KMS-11 (cell line): ENCODE data around the gene TMC1.

Experiments used
- H2AFZ ChIP-seq: fragments of 200-600 bp; sonication (generic); 2 replicates; pipeline ENCODE4 v1.6.1; 2016; ENCODE audit warnings: antibody characterized with exemption, mixed run types, low read depth
- H3K27ac ChIP-seq: fragments of 200-600 bp; sonication (generic); 2 replicates; pipeline ENCODE4 v1.6.1; 2016; ENCODE audit warnings: mild to moderate bottlenecking, mixed run types
- H3K27me3 ChIP-seq: fragments of 200-600 bp; sonication (generic); 2 replicates; pipeline ENCODE4 v1.6.1; 2017; ENCODE audit warnings: mild to moderate bottlenecking, low read depth, mixed run types, moderate library complexity; ENCODE audit not compliant: insufficient read depth
- H3K36me3 ChIP-seq: fragments of 200-600 bp; sonication (generic); 2 replicates; pipeline ENCODE4 v1.6.1; 2017; ENCODE audit warnings: mild to moderate bottlenecking, mixed run types; ENCODE audit not compliant: insufficient read depth
- H3K4me1 ChIP-seq: fragments of 200-600 bp; sonication (generic); 2 replicates; pipeline ENCODE4 v1.6.1; 2016; ENCODE audit warnings: mild to moderate bottlenecking, low read depth, mixed run types; ENCODE audit not compliant: poor library complexity, severe bottlenecking
- H3K4me2 ChIP-seq: fragments of 200-600 bp; sonication (generic); 2 replicates; pipeline ENCODE4 v1.7.0; 2016; ENCODE audit warnings: mild to moderate bottlenecking, mixed run types
- H3K4me3 ChIP-seq: fragments of 200-600 bp; sonication (generic); IDR thresholded peaks from 2 replicates; pipeline ENCODE4 v1.6.1; 2017; ENCODE audit warnings: low read depth, low read length, mixed read lengths; ENCODE audit not compliant: insufficient read depth
- H3K79me2 ChIP-seq: fragments of 200-600 bp; sonication (generic); 2 replicates; pipeline ENCODE4 v1.6.1; 2016; ENCODE audit warnings: low read depth, mixed run types; ENCODE audit not compliant: insufficient read depth
- H3K9ac ChIP-seq: fragments of 200-600 bp; sonication (generic); 2 replicates; pipeline ENCODE4 v1.6.1; 2016; ENCODE audit warnings: mild to moderate bottlenecking, mixed run types
- H4K20me1 ChIP-seq: fragments of 200-600 bp; sonication (generic); 2 replicates; pipeline ENCODE4 v1.6.1; 2016; ENCODE audit warnings: mild to moderate bottlenecking, mixed run types; ENCODE audit not compliant: insufficient read depth
- TF ChIP-seq, protein P1 (sequence below): fragments of 200-600 bp; sonication (generic); conservative IDR thresholded peaks from 2 replicates; pipeline ENCODE4 v1.6.1; 2017; ENCODE audit warnings: low read depth, mild to moderate bottlenecking, antibody characterized with exemption, low read length, moderate library complexity, mixed read lengths

TMC1 gene

GRCh38 chr9:72863456-72864094, 342.2 kb downstream of the TMC1 start:
- Histone ChIP-seq H3K9ac (no peak overlapping the region), H3K27ac (no peak overlapping the region), H3K36me3 (no peaks in the 10 kb centered on the region), H3K4me2 (no peak overlapping the region), H3K27me3 (no peaks in the 10 kb centered on the region), H2AFZ (no peak overlapping the region), H3K79me2 (no peaks in the 10 kb centered on the region), H3K4me1 (no peaks in the 10 kb centered on the region), H3K4me3 (no peak overlapping the region), H4K20me1 (no peaks in the 10 kb centered on the region)
- TF ChIP-seq, protein P1, sequence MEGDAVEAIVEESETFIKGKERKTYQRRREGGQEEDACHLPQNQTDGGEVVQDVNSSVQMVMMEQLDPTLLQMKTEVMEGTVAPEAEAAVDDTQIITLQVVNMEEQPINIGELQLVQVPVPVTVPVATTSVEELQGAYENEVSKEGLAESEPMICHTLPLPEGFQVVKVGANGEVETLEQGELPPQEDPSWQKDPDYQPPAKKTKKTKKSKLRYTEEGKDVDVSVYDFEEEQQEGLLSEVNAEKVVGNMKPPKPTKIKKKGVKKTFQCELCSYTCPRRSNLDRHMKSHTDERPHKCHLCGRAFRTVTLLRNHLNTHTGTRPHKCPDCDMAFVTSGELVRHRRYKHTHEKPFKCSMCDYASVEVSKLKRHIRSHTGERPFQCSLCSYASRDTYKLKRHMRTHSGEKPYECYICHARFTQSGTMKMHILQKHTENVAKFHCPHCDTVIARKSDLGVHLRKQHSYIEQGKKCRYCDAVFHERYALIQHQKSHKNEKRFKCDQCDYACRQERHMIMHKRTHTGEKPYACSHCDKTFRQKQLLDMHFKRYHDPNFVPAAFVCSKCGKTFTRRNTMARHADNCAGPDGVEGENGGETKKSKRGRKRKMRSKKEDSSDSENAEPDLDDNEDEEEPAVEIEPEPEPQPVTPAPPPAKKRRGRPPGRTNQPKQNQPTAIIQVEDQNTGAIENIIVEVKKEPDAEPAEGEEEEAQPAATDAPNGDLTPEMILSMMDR = no peak

GRCh38 chr9:72864327-72864726, 342.9 kb downstream of the TMC1 start:
- no peaks in the 10 kb centered on the region for H3K27me3 ChIP-seq
- no peak overlapping the region for H3K4me3 ChIP-seq
- no peaks in the 10 kb centered on the region for H3K36me3 ChIP-seq
- H3K9ac ChIP-seq = no peak overlapping the region
- H3K27ac ChIP-seq = no peak overlapping the region
- H3K4me2 ChIP-seq = no peak overlapping the region
- TF ChIP-seq, protein P1 = no peak
- H3K79me2 ChIP-seq = no peaks in the 10 kb centered on the region
- no peaks in the 10 kb centered on the region for H4K20me1 ChIP-seq
- no peak overlapping the region for H2AFZ ChIP-seq
- no peaks in the 10 kb centered on the region for H3K4me1 ChIP-seq

DNA sequence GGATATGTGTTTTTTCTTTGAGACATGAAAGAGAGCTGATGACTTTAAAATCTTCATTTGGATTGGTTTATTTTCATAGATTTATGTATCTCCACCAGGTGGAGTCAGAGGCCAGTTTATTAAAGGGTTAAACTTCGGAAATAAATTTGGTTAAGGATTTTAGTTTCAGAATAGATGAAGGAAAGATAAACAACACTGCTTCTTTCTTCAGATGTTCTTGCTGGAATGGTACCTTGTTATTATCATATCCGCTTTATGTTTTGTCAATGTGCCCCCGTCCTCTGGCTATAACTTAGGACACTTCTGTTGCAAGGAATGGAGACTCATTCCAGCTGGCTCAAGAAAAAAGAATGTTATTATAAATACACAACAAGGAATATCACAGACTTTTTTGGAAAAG, 350.3 kb downstream of the TMC1 start:
- Histone ChIP-seq H3K79me2 (no peaks in the 10 kb centered on the region), H3K4me3 (no peak overlapping the region), H2AFZ (no peak overlapping the region), H3K27me3 (no peaks in the 10 kb centered on the region), H3K27ac (no peak overlapping the region), H3K4me1 (peaks cover 10% of the 10 kb centered on the region), H3K4me2 (no peak overlapping the region), H3K36me3 (no peaks in the 10 kb centered on the region), H3K9ac (no peak overlapping the region), H4K20me1 (no peaks in the 10 kb centered on the region)
- TF ChIP-seq, protein P1 = peak; percentile 51

DNA sequence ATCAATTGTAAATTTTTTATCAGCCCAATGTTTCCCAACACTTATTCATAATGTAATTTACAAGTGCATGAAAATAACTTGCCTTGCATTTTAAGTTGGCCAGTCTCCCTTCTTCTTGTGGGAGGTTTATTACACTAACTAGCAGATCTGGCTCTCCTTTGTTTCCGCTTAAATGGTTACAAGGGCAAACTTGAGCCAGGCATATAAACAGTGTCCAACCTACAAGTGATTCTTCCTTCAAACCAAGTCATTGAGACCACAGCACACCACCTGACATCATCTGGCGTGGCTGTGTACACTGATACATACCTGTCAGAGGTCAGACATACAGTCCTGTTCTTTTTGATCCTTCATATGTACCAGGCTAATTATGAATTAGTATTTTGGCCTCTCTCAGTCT, 351.3 kb downstream of the TMC1 start:
- Histone ChIP-seq H3K27ac (no peak overlapping the region), H3K9ac (no peak overlapping the region), H2AFZ (no peak overlapping the region), H3K79me2 (no peaks in the 10 kb centered on the region), H3K4me1 (peaks cover 10% of the 10 kb centered on the region), H3K4me2 (no peak overlapping the region), H4K20me1 (no peaks in the 10 kb centered on the region), H3K4me3 (no peak overlapping the region), H3K36me3 (no peaks in the 10 kb centered on the region), H3K27me3 (no peaks in the 10 kb centered on the region)
- TF ChIP-seq, protein P1 = no peak
